Posterior cingulate gyrus (tissue), 11 donors: Measurements from ENCODE around the gene ATP1A1.

Experiments
- DNase-seq, 10 donors: peaks; one replicate each; pipeline versions ENCODE4 v3.0.0 to v3.0.0-alpha.2; 2020 to 2021; ENCODE audit warnings: mixed read lengths in 3 of 10
- intact Hi-C: fragments of 100-400 bp; cut with DNase I; formaldehyde crosslinking; loops from one replicate; pipeline ENCODE4 v1.15.1; 2023

ATP1A1 gene

GRCh38 chr1:116429821-116430374 lies 56.9 kb downstream of the ATP1A1 start:
- intact Hi-C loops: no loop called here
- no peak for DNase-seq

GRCh38 chr1:116431870-116432500 lies 58.9 kb downstream of the ATP1A1 start:
- intact Hi-C loops: loop anchor here (2.0 kb wide), 3 partner anchors 13 to 55 kb away; no protein-coding TSS in a partner anchor
- DNase-seq: no peak

- no peak for DNase-seq
- intact Hi-C loops: loop anchor here (2.0 kb wide), 3 partner anchors 14 to 56 kb away; no protein-coding TSS in a partner anchor
Measured at GRCh38 chr1:116432655-116433265, 59.7 kb downstream of the ATP1A1 start.

- intact Hi-C loops: loop anchor here (2.0 kb wide), 3 partner anchors 15 to 57 kb away; no protein-coding TSS in a partner anchor
- peak; percentile 81 to 98 (median 88) for DNase-seq
Measured at GRCh38 chr1:116433275-116434257, 60.5 kb downstream of the ATP1A1 start.

- no peak for DNase-seq
- intact Hi-C loops: no loop called here
Measured at GRCh38 chr1:116434849-116435248, 61.8 kb downstream of the ATP1A1 start.

GRCh38 chr1:116435806-116436610 lies 63.0 kb downstream of the ATP1A1 start:
- intact Hi-C loops: no loop called here
- DNase-seq: no peak

- intact Hi-C loops: no loop called here
- DNase-seq: no peak
Measured at GRCh38 chr1:116436611-116436970, 63.5 kb downstream of the ATP1A1 start.

GRCh38 chr1:116439701-116440100 lies 66.7 kb downstream of the ATP1A1 start:
- intact Hi-C loops: no loop called here
- no peak for DNase-seq

GRCh38 chr1:116440731-116441130 lies 67.7 kb downstream of the ATP1A1 start:
- intact Hi-C loops: no loop called here
- DNase-seq: no peak

- intact Hi-C loops: no loop called here
Measured at GRCh38 chr1:116445534-116445933, 72.5 kb downstream of the ATP1A1 start.

GRCh38 chr1:116446686-116447085 lies 73.6 kb downstream of the ATP1A1 start:
- intact Hi-C loops: no loop called here

More at GRCh38 chr1:116445534-116445933, 72.5 kb downstream of the ATP1A1 start:
- DNase-seq: no peak

GRCh38 chr1:116448785-116449385 lies 75.8 kb downstream of the ATP1A1 start:
- intact Hi-C loops: no loop called here
- no peak for DNase-seq

More at GRCh38 chr1:116446686-116447085, 73.6 kb downstream of the ATP1A1 start:
- DNase-seq: no peak

GRCh38 chr1:116449578-116449977 lies 76.5 kb downstream of the ATP1A1 start:
- intact Hi-C loops: no loop called here
- no peak for DNase-seq

- intact Hi-C loops: no loop called here
- no peak for DNase-seq
Measured at GRCh38 chr1:116451702-116452101, 78.7 kb downstream of the ATP1A1 start.

GRCh38 chr1:116453481-116453880 lies 80.4 kb downstream of the ATP1A1 start:
- no peak for DNase-seq
- intact Hi-C loops: no loop called here

- intact Hi-C loops: no loop called here
- no peak for DNase-seq
Measured at GRCh38 chr1:116453906-116454305, 80.9 kb downstream of the ATP1A1 start.
